Kasumi-1 (cell line): ENCODE results near the gene CADM1.
"Not testable (repeated sequence)": the region's sequence is repeated elsewhere in the genome, so short reads cannot be mapped to it uniquely, and the experiment has no call there.

ENCODE experiments used
- DNase-seq, 2 experiments: peaks; one replicate each; lab custom pipeline; 2025; lab: John Stamatoyannopoulos, UW

Gene CADM1

DNA sequence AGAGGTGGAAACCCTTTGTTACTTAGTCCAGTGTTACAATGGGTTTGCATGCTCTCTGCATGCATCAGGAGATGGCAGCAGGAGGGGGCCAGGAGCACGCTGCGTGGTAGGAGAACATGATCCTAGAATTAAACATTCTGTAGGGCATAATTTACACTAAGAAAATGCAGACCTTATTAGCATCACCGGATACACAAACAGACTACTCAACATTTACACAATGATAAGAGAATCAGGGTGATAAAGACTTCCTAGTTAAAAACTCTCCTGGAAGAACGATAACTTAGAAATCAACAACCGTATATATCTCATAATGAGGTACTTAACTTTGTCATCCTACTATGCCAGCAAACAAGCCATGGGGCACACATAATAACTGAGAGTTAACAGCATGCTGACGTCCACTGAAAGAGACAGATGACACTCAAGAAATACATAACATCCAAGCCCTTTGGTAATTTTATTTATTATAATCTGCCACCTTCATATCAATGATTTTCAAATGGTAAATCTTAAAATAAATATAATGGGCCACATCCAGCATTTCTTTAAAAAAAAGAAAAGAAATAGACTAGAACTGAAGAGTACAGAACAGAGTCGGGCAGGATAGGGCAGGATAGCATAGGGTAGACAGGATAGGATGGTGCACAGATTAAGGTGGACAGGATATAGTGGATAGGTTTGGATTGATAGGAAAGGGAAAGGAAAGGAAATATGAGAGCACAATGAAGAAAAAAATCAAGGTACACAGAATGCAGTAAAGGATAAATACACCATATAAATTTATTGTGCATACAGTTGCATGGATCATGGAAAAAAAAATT, 27.5 kb downstream of the CADM1 start:
- DNase-seq = no peak

DNA sequence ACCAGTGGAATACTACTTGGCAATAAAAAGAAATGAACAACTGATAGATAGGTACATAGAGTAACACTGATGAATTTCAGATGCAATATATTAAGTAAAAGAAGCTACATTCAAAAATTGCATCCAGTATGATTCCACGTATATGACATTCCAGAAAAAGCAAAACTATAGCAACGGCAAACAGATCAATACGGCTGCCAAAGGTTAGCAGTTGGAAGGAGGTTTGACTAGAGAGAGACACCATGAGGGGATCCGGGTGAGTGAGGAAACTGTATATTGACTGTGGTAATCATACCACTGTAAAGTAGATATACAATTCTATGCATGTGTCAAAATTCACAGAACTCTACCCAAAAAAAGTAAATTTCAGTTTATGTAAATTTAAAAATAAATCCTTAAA, 28.7 kb downstream of the CADM1 start:
- no peak for DNase-seq

GRCh38 chr11:115474306-115474705, 29.9 kb downstream of the CADM1 start:
- not testable (repeated sequence) for DNase-seq

DNA sequence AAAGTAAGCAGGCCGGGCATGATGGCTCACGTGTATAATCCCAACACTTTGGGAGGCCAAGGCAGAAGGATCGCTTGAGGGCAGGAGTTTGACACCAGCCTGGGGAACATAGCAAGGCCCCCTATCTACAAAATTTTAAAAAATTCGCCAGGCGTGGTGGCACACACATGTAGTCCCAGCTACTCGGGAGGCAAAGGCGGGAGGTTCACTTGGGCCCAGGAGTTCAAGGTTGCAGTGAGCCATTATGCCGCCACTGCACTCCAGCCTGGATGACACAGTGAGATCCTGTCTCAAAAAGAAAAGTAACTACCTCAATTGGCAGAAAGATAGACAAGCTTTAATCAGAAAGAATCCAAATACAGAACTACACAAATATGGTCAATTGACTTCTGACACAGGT, 31.0 kb downstream of the CADM1 start:
- no peak for DNase-seq

DNA sequence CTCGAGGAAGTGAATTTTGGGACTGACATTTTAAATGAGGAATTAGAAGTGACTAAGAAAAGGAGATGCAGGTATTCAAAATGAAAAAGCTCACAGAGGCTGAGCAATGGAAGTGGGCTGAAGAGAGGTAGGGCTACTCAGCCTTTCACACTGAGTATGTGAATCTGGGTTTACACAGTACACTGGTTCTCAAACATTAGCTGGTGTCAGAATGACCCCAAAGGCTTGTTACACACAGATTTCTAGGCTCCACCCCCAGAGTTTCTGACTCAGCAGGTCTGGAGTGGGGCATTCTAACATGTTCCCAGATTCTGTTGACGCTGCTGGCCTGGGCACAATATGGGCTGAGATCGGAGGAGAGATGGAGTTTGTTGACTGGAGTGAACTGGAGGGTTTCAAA, 32.8 kb downstream of the CADM1 start:
- DNase-seq = no peak

DNA sequence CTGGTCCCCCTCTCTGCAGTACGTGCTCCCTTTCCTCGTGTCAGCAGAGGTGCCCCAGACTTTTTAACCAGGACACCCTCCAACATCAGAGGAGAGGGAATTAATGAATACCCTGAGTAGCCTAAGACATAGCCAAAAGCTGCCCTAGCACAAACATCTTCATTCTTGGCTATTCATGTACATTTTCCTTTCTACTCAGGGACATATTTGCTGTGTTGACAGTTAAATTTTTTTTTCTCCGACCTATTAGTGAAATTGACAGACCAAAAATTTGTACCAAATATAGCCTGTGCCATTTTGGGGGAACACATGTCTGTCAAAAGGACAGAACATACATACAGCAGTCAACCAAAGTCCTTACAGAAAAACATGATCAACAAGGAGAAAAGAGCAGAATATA, 33.3 kb downstream of the CADM1 start:
- no peak for DNase-seq

DNA sequence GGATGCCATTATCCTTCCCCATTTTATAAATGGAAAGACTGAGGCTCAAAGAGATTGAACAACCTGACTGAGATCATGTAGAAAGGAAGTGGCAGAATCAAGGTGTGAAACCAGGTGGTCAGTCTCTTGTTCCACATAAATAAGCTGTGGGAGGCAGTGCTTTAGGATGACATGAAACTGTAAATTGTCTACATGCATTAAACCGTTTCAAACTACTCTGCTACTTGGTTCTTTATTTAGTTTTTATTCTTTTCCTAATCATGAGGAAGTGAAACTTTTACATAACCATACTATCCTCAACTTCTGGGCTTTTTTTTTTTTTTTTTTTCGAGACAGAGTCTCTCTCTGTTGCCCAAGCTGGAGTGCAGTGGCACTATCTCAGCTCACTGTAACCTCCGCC, 34.9 kb downstream of the CADM1 start:
- DNase-seq = no peak

- DNase-seq = no peak
Observed at GRCh38 chr11:115466122-115466521, 38.1 kb downstream of the CADM1 start.

- no peak for DNase-seq
Observed at GRCh38 chr11:115464269-115464668, 39.9 kb downstream of the CADM1 start.

- DNase-seq = no peak
Observed at GRCh38 chr11:115463606-115464005, 40.6 kb downstream of the CADM1 start.

DNA sequence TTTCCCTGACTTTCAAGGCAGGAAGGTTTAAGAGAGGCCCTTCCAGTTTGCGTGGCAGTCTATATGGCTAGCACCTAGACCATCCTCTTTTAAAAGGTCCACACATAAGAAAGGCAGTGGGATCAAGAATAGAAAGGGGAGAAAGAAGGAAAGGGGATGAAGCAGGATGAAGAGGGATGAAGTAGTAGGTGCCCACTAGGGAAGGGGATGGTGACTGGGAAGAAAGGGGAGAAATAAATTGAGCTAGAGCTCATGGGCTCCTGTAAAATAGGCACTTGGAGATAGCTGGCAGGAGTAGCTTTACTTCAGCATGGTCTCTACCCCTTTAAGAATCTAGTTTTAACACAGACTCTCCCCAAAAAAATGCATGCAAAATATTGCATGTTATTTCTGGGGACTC, 41.5 kb downstream of the CADM1 start:
- no peak for DNase-seq

DNA sequence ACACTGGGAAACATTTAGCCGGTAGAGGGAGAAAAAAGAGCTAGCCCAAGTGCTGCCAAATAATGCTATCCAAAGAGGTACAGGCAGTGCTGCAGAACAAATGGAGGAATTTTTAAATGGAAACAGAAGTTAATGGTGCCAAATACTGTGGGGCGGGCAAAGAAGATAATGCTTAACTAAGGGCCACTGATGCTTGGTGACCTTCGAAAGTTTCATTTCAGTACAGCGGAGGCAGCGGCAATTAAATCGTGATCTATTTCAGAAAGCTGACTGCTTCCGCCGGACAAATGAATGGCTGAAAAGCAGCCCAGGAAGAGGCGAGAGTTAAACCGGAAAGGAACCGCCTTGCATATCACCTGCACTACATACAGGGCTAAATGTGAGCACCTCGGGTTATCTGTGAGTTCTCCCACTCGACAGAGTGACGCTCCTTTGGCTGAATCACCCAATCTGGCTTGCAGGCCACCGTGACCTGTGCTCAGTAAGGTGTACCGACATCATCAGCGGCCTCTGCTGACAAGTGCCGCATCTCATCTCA, 42.1 kb downstream of the CADM1 start:
- DNase-seq = no peak

GRCh38 chr11:115460512-115460911, 43.7 kb downstream of the CADM1 start:
- no peak for DNase-seq

GRCh38 chr11:115459563-115459962, 44.7 kb downstream of the CADM1 start:
- DNase-seq = no peak

DNA sequence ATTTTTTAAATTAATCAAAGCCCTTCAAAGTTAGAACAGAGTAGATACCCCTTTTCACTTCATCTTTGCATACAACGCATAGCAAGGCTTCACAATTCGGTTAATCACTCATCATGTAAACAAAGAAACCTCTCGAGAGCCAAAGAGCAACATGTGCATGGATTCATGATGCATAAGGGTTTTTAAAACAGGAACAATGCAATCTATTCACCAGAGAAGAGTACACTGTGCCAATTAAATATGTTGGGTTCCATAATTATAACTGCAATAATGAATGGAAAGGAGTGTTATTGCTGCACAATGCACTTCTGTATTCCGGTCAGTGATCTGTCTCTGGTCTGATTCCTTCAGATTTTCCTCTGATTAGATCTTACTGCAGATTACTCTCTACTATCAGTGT, 45.3 kb downstream of the CADM1 start:
- DNase-seq = no peak

DNA sequence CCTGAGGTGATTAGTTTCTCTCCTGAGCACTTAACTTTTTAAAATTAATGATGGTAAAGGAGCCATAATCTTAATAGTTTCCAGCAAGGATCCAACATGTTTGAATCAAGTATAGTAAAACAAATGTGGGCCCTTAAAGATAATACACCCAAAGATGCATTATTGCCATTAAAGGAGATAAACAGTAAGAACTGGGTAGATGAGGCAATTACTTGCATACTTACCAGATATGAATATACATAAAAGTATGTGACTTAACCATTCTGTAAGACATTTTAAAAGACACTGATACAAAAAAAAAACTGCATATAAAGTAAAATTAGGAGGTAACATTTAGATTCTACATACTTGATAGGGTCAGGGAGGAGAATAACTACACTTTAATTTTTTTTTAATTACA, 48.2 kb downstream of the CADM1 start:
- DNase-seq = no peak

- DNase-seq = no peak
Observed at GRCh38 chr11:115455613-115456012, 48.6 kb downstream of the CADM1 start.

- no peak for DNase-seq
Observed at GRCh38 chr11:115454525-115454924, 49.7 kb downstream of the CADM1 start.

GRCh38 chr11:115453693-115454490, 50.3 kb downstream of the CADM1 start:
- no peak for DNase-seq

DNA sequence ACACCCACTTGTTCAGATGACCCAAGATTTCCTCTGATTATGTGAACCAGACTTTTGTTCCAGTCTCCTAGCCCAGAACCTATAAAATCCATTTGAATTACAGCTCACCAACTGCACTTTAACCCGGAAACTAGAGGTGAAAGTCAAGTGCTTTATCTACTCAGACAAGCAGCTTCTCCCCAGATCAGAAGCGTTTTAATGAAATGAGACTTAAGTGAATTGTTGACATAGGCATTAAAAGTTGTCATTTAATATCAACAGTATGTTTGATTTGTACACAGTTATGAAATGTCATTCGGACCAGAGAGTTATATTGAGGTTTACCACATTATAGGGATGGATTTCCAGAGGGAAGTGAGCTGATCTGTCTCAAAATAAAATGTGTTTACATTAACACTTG, 52.0 kb downstream of the CADM1 start:
- no peak for DNase-seq

GRCh38 chr11:115450519-115450918, 53.7 kb downstream of the CADM1 start:
- DNase-seq = no peak

DNA sequence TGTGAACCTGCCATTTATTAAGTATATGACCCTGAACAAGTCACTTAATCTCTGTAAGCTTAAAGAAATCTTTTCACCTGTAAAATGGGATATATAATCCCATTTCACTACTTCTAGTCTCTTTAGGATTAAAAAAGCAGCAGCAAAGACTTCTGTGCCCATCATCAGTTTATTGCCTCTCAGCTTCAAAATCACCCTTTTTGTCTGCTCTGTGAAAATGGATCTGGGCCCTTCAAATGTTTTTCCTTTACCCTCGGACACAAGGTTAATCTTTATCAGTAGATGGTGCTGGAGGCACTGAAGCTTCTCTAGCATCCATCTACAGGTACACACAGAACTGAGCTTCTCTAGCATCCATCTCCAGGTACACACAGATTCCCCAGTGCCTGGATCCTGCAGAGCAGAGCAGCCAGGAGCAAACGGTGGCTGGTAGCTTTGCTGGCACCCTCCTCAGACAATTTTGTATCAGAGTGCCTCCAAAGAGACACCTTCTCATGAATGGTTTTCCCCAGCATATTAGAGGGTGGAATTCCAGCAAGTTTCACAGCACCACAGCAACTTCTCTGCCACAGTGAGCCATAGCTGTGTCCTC, 56.8 kb downstream of the CADM1 start:
- DNase-seq = no peak

- no peak for DNase-seq
Observed at GRCh38 chr11:115446214-115446613, 58.0 kb downstream of the CADM1 start.
